GF-D8 (cell line): ENCODE data around the gene ATP1A4.
"Not testable (repeated sequence)": the region's sequence is repeated elsewhere in the genome, so short reads cannot be mapped to it uniquely, and the experiment has no call there.

Source experiments
- DNase-seq: peaks from one replicate; lab custom pipeline; 2025; lab: John Stamatoyannopoulos, UW

Gene ATP1A4

GRCh38 chr1:160123726-160124125, 27.7 kb upstream of the ATP1A4 start:
- no peak for DNase-seq

- no peak for DNase-seq
Observed at GRCh38 chr1:160124705-160125478, 26.5 kb upstream of the ATP1A4 start.

GRCh38 chr1:160125746-160126145, 25.7 kb upstream of the ATP1A4 start:
- no peak for DNase-seq

- DNase-seq = not testable (repeated sequence)
Observed at GRCh38 chr1:160126342-160126741, 25.1 kb upstream of the ATP1A4 start.

- no peak for DNase-seq
Observed at GRCh38 chr1:160127381-160127780, 24.0 kb upstream of the ATP1A4 start.

GRCh38 chr1:160127865-160128523, 23.4 kb upstream of the ATP1A4 start:
- DNase-seq = no peak

- no peak for DNase-seq
Observed at GRCh38 chr1:160128636-160129035, 22.8 kb upstream of the ATP1A4 start.

GRCh38 chr1:160129046-160129445, 22.4 kb upstream of the ATP1A4 start:
- no peak for DNase-seq

GRCh38 chr1:160129558-160129957, 21.8 kb upstream of the ATP1A4 start:
- no peak for DNase-seq

- DNase-seq = no peak
Observed at GRCh38 chr1:160129966-160130365, 21.4 kb upstream of the ATP1A4 start.

GRCh38 chr1:160130486-160130885, 20.9 kb upstream of the ATP1A4 start:
- no peak for DNase-seq

- DNase-seq = no peak
Observed at GRCh38 chr1:160130939-160131338, 20.5 kb upstream of the ATP1A4 start.

GRCh38 chr1:160131803-160132565, 19.4 kb upstream of the ATP1A4 start:
- DNase-seq = no peak

GRCh38 chr1:160133990-160134770, 17.2 kb upstream of the ATP1A4 start:
- DNase-seq = no peak

GRCh38 chr1:160134791-160135572, 16.4 kb upstream of the ATP1A4 start:
- DNase-seq = no peak

- DNase-seq = no peak
Observed at GRCh38 chr1:160136121-160136925, 15.1 kb upstream of the ATP1A4 start.

- DNase-seq = no peak
Observed at GRCh38 chr1:160136926-160137200, 14.5 kb upstream of the ATP1A4 start.

GRCh38 chr1:160137216-160137862, 14.1 kb upstream of the ATP1A4 start:
- no peak for DNase-seq

- no peak for DNase-seq
Observed at GRCh38 chr1:160139840-160140239, 11.6 kb upstream of the ATP1A4 start.

- no peak for DNase-seq
Observed at GRCh38 chr1:160143695-160144094, 7.7 kb upstream of the ATP1A4 start.
